Stimulated activated naive CD4-positive, alpha-beta T cell treated with Interleukin-2 at 50 U/mL for 16 hours (primary cell): ENCODE data around the gene TTC28.
"Not testable (repeated sequence)": the region's sequence is repeated elsewhere in the genome, so short reads cannot be mapped to it uniquely, and the experiment has no call there.

Experiments
- DNase-seq: peaks from one replicate; lab custom pipeline; 2025; lab: John Stamatoyannopoulos, UW

TTC28 gene

DNA sequence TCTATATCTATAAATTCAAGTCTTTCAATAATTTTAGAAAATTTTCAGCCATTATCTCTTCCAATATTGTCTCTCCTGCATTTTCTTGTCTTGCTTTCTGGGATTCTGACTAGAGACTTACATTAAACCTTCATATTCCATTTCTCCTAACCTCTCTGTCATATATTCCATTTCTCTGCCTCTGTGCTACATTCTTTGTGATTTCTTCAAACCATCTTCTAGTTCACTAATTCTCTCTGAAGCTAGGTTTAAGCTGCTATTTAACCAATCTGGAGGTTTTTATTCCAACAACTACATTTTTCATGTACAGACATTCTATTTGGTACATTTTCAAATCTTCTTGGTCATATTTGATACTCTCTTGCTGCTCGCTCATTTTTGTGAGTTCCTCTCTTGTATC, 122.5 kb downstream of the TTC28 start:
- no peak for DNase-seq

DNA sequence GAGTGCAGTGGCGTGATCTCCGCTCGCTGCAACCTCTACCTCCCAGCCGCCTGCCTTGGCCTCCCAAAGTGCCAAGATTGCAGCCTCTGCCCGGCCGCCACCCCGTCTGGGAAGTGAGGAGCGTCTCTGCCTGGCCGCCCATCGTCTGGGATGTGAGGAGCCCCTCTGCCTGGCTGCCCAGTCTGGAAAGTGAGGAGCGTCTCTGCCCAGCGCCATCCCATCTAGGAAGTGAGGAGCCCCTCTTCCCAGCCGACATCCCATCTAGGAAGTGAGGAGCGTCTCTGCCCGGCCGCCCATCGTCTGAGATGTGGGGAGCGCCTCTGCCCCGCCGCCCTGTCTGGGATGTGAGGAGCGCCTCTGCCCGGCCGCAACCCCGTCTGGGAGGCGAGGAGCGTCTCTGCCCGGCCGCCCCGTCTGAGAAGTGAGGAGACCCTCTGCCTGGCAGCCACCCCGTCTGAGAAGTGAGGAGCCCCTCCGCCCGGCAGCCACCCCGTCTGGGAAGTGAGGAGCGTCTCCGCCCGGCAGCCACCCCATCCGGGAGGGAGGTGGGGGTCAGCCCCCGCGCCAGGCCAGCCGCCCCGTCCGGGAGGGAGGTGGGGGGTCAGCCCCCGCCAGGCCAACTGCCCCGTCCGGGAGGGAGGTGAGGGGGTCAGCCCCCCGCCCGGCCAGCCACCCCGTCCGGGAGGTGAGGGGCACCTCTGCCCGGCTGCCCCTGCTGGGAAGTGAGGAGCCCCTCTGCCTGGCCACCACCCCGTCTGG, 126.4 kb downstream of the TTC28 start:
- DNase-seq, result not testable (repeated sequence)

DNA sequence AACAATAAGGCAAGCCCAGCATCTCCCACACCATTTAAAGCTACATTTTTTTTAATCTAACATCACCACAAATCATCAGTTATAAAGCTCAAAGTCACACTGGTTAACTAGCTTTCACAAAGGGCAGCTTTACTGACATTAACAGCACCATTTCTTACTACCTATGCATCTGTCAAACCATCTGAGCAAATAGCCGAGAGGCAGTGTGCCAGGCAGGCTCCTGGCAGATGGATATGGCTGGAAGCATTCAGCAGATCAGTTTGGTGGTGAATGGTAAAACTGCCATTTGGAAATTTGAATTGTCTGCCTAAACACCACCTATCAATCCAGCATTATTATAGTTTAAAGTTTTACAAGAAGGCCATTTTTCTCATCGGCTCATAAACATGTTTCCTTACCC, 131.2 kb downstream of the TTC28 start:
- DNase-seq, result no peak

DNA sequence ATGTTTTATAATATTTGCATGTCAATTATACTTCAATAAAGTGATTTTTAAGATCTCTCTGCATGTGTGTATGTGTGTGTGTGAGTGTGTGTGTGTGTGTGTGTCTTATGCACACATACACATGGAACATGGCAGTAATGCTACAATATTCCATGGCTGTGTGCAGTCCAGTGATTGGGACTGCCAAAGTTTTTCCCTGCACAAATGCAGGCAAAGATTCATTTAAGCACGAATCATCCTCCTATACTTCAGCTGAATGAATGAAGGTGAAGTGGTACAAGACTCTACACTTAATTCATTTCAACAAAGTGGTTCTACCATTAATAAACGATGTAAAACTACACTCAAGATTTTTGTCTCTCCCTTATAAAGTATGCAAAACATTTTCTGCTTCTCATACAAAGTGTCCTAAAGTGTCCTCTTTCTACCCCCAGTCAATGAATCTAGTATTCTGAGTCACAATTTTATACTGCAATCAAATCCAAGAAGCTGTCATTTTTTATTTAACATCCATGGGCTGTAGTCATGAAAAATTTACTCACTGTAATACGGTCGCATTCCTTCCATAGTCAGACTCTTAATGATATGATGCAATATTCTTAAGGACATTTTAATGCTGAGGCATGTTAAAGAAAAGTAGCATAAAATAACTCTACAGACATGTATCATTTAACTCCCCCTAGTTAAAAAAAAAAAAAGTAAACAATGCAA, 132.4 kb downstream of the TTC28 start:
- DNase-seq, result no peak

DNA sequence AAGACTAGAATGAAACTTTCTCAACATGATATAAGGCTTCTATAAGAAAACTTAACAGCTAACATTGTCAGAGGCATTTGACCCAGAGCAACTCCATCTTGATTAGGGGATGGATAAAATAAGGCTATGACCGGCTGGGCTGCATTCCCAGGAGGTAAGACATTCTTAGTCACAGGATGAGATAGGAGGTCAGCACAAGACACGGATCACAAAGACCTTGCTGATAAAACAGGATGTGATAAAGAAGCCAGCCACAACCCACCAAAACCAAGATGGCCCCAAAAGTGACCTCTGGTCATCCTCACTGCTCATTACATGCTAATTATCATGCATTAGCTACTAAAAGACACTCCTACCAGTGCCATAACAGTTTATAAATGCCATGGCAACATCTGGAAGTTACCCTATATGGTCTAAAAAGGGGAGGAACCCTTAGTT, 135.2 kb downstream of the TTC28 start:
- no peak for DNase-seq

DNA sequence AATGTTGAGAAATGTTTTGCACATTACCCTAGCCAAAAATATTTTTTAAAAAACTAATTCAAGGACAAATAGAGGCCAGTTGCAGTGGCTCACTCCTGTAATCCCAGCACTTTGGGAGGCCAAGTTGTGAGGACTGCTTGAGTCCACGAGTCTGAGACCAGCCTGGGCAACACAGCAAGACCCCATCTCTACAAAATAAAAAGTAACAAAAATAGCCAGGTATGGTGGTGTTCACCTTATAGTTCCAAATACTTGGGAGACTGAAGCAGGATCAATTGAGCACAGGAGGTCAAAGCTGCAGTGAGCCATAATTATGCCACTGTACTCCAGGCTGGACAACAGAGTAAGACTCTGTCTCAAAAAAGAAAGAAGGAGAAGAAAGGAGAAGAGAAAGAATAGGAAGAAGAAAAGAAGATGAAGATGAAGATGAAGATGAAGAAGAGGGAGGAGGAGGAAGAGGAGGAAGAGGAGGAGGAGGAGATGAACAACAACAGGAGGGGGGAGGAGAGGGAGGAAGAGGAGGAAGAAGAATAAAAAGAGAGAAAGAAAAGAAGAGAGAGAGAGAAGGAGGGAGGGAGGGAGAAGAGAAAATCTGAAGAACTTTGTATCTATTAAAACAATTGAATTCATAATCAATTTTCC, 136.5 kb downstream of the TTC28 start:
- DNase-seq, result no peak

DNA sequence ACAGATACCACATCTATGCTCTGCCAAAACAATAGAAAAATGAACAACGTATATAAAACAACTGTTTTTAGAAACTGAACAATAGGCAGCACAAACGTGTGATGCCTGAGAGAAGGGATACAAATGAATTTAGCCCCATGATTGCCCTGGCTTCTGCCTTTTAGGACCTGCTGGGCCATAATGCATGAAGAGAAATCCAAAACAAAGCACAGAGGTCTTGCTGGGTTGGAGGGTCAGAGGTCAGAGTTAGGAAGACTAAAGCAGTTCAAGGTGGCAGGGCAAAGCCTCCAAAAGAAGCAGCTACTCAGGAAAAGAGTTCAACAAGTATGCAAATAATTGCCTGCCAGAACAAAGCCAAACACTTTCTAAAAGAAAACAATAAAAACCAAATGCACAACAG, 138.5 kb downstream of the TTC28 start:
- DNase-seq, result no peak

DNA sequence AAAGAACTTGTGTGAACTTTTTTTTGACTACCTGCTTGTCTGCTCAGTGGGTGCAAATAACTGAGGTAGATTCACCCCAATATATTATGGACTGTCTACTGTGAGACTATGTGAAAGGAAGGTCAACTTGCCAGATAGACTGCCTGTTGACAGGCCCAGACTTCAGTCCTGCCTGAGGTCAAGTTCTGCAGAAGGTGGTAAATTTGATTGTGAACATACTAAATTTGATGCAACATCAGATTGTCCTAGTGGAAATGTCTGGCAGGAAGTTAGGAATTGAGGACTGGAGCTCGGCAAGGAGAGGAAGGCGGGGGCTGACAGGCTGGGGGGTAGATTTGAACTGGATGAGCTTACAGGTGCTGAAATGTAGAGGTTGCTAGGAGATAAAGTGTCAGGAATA, 140.7 kb downstream of the TTC28 start:
- DNase-seq, result no peak

DNA sequence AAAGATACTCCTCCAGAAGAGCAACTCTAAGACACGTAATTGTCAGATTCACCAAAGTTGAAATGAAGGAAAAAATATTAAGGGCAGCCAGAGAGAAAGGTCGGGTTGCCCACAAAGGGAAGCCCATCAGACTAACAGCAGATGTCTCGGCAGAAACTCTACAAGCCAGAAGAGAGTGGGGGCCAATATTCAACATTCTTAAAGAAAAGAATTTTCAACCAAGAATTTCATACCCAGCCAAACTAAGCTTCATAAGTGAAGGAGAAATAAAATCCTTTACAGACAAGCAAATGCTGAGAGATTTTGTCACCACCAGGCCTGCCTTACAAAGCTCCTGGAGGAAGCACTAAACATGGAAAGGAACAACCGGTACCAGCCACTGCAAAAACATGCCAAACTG, 149.1 kb downstream of the TTC28 start:
- DNase-seq, result not testable (repeated sequence)

DNA sequence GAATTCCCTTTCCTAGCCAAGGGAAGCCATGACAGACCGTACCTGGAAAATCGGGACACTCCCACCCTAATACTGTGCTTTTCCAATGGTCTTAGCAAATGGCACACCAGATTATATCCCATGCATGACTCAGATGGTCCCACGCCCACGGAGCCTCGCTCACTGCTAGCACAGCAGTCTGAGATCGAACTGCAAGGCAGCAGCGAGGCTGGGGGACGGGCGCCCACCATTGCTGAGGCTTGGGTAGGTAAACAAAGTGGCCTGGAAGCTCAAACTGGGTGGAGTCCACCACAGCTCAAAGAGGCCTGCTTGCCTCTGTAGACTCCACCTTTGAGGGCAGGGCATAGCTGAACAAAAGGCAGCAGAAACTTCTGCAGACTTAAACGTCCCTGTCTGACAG, 150.5 kb downstream of the TTC28 start:
- DNase-seq, result not testable (repeated sequence)

DNA sequence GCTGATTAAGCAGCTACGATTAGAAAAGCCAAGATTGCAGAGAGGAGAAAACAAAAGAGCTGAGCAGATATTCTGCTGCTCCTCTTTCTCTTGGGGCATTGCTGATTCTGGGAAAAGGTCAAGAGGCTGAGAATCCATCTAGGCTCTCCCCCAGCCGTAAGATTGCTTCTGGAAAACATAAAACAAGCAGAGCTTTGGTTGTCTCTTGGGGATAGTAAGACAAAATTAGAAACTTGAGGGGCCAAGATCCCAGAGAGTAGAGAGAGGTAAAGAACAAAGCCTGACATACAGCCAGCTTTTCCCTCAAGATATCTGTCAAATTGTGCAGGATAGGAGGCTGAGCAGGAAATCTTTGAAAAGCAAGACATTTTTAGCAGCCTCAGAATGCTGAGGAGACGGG, 158.2 kb downstream of the TTC28 start:
- no peak for DNase-seq

DNA sequence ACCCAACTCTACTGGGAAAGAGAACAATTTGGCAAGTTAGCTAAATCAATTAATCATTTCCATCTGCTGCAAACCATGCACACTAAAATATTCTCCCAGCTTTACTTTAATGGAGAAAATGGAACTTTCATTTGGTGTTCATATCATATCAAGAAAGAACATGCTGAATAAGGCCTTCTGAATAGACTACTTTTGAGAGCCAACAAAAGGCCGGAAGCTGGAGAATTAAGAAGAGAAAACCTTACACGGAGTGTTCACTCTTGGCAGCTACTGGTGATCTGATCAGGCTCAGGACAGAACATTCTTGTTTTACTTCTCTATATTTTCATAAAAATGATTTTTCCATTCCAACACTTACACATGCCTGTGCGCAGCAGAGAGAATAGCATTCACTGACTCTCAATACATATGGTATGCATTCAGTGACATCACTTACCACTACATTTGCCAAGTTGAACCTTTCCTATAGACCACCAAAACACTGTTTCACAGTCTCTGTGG, 165.3 kb downstream of the TTC28 start:
- no peak for DNase-seq

DNA sequence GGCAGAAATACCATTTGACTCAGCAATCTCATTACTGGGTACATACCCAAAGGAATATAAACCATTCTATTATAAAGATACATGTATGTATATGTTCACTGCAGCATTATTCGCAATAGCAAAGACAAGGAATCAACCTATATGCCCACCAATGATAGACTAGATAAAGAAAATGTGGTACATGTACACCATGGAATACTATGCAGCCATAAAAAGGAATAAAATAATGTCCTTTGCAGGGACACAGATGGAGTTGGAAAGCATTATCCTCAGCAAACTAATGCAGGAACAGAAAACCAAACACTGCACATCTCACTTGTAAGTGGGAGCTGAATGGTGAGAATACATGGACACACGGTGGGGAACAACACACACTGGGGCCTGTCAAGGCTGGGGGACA, 167.3 kb downstream of the TTC28 start:
- not testable (repeated sequence) for DNase-seq

DNA sequence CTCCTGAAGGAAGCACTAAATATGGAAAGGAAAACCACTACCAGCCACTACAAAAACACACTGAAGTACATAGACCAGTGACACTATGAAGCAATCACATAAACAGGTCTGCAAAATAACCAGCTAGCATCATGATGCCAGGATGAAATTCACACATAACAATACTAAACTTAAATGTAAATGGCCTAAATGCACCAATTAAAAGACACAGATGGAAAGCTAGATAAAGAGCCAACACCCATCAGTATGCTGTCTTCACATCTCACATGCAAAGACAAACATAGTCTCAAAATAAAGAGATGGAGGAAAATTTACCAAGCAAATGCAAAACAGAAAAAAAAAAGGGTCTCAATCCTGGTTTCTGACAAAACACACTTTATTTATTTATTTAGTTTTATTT, 171.7 kb downstream of the TTC28 start:
- no peak for DNase-seq

DNA sequence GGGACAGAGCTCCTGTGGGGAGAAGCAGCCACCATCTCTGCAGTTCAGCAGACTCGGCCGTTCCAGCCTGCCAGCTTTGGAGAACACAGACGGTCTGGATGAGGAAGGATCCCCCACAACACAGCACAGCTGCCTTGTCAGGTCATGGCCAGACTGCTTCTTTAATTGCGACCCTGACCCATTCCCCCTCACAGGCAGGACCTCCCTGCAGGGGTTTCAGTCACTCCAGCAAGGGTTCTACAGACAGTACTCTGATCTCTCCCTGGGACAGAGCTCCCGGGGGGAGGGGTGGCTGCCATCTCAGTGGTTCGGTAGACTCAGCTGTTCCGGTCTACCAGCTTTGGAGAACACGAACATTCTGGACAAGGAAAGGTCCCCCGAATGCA, 173.5 kb downstream of the TTC28 start:
- DNase-seq, result no peak

DNA sequence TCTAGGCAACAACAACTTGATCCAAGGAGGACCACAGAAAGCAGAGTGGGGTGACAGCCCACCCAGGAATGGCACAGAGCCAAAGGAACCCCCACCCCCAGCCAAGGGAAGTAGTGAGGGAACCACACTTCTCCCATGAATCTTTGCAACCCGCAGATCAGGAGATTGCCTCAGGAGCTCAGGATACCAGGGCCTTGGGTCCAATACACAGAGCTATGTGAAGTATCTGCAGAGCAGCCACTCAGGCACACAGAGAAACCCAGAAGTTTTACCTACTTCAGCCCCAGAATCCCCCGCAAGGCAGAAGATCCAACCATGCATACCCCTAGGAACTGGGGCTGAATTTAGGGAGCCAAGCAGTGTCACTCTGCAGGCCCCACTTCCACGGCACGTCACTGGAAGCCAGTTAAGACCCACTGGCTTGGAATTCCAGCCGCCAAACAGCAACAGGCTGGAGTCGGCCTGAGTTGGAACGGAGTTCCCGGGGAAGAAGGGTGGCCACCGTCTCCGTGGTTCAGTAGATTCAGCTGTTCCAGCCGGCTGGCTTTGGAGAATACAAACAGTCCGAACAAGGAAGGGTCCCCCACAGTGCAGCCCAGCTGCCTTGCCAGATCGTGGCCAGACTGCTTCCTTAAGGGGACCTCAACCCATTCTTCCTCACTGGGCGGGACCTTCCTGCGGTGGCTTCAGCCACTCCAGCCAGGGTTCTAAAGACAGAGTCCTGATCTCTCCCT, 174.1 kb downstream of the TTC28 start:
- no peak for DNase-seq

DNA sequence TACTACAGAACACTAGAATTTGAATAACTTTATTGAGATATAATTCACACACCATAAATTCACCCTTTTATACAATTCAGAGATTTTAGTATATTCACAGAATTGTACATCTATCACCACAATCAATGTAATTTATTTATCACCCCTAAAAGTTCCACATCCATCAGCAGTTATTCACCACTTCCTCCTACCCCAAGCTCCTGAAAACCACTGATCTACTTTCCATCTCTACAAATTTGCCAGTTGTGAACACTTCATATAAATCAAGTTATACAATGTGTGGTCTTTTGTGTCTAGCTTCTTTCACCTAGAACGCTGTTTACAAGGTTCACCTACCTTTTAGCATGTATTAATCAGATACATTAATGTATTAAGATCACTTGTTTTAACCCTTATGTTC, 179.6 kb downstream of the TTC28 start:
- DNase-seq, result no peak

DNA sequence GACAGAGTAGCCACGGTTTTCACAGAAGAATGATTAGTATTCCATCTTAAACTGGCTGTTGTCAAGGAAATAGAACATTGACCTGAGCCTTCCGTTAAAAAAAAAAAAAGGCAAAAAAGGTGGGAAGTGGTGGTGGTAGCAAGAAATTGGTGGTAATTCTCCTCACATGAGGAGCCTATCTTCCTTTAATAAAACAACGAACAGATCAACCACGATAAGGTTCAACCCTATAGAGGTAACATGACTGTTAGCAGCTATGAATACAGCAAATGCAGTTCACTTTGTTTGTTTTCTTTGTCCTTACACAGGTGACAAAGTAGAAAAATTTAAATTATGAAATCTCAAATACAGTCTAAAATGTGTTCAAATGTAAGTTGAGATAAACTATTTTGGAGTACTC, 181.6 kb downstream of the TTC28 start:
- no peak for DNase-seq

DNA sequence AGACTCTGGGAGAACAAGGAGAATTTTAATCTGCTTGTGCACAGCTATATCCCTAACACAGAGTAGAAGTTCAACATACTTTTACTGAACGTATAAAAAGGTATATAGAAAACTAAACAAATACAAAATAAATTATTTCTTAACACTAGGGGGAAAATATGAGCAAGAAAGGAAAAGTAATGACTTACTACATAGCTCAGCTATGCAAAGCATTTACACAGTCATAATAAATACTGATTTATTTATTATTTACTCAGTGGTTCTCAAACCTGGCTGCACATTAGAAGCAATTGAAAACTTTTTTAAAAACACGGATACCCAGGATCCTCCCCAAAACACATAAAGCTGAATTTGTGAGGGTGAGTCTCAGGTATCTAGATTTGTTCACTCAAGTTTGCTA, 182.5 kb downstream of the TTC28 start:
- no peak for DNase-seq

DNA sequence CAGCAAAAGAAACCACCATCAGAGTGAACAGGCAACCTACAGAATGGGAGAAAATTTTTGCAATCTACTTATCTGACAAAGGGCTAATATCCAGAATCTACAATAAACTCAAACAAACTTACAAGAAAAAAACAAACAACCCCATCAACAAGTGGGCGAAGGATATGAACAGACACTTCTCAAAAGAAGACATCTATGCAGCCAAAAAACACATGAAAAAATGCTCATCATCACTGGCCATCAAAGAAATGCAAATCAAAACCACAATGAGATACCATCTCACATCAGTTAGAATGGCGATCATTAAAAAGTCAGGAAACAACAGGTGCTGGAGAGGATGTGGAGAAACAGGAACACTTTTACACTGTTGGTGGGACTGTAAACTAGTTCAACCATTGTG, 188.4 kb downstream of the TTC28 start:
- not testable (repeated sequence) for DNase-seq

DNA sequence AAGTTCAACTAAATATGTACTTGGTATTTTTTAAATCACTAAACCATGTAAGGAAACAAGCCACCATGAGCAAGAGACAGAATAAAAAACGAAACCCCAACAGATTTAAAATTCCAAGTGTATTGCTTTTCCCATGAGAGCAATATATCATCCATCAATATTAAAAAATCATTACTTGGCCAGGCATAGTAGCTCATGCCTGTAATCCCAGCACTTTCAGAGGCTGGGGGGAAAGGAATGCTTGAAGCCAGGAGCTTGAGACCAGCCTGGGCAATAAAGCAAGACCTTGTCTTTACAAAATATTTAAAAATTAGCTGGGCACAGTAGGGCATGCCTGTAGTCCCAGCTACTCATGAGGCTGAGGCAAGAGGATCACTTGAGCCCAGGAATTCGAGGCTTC, 190.8 kb downstream of the TTC28 start:
- DNase-seq, result no peak

DNA sequence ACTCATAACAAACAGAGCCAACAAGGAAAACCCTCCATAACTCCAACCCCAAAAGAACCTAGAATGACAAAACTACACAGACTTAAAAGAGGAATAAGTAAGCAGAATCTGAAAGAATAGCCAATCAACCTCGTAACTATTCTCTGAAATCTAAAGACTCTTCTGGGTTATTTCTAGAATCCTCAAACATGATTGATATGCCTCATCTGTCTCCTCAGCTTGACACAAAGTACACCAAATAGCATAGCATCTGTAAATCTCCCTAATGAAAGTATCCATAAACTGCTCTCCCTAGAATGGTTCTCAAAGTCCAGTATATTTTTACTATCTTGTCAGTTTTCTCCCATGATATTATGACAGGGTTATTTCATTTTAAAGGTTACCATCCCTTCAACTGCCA, 195.0 kb downstream of the TTC28 start:
- DNase-seq, result no peak
